SJSA1 (cell line): Measurements from ENCODE around the gene SMC6. TPM values are rescaled to one million over a fixed set of nuclear protein-coding genes. Genes with fewer than 3 reads are reported as not detected.

Experiments used
- DNase-seq, 2 experiments: peaks; one replicate each; pipeline ENCODE4 v3.0.0-alpha.2; 2015 to 2020; ENCODE audit warnings: low spot score in 2 of 2, low read depth in 1 of 2
- H3K27ac ChIP-seq: fragments of 250-450 bp; sonication (Bioruptor Pico); 2 replicates; pipeline ENCODE4 v1.5.1; 2020; ENCODE audit warnings: mild to moderate bottlenecking, moderate library complexity
- H3K27me3 ChIP-seq: fragments of 250-450 bp; sonication (Bioruptor Pico); replicated peaks from 2 replicates; pipeline ENCODE4 v1.5.1; 2020; ENCODE audit warnings: mild to moderate bottlenecking, moderate library complexity
- H3K36me3 ChIP-seq: fragments of 250-450 bp; sonication (Bioruptor Pico); 2 replicates; pipeline ENCODE4 v1.5.1; 2020; ENCODE audit warnings: mild to moderate bottlenecking
- H3K4me1 ChIP-seq: fragments of 250-450 bp; sonication (Bioruptor Pico); replicated peaks from 2 replicates; pipeline ENCODE4 v1.6.1; 2021; ENCODE audit warnings: mild to moderate bottlenecking
- H3K4me3 ChIP-seq: fragments of 250-450 bp; sonication (Bioruptor Pico); 2 replicates; pipeline ENCODE4 v1.5.1; 2020; ENCODE audit warnings: mild to moderate bottlenecking
- H3K9me3 ChIP-seq: fragments of 250-450 bp; sonication (Bioruptor Pico); replicated peaks from 2 replicates; pipeline ENCODE4 v1.5.1; 2020; ENCODE audit warnings: mild to moderate bottlenecking
- total RNA-seq: library from RNA; depleted of rRNA; stranded (reverse); fragments of >200 nt; shearing (Covaris generic); gene quantifications from 2 replicates; pipeline ENCODE4 v1.2.3, GENCODE V29; 2014

The SMC6 gene
- total RNA-seq, 1 experiment from 2014 or later, result 35.8 TPM

DNA sequence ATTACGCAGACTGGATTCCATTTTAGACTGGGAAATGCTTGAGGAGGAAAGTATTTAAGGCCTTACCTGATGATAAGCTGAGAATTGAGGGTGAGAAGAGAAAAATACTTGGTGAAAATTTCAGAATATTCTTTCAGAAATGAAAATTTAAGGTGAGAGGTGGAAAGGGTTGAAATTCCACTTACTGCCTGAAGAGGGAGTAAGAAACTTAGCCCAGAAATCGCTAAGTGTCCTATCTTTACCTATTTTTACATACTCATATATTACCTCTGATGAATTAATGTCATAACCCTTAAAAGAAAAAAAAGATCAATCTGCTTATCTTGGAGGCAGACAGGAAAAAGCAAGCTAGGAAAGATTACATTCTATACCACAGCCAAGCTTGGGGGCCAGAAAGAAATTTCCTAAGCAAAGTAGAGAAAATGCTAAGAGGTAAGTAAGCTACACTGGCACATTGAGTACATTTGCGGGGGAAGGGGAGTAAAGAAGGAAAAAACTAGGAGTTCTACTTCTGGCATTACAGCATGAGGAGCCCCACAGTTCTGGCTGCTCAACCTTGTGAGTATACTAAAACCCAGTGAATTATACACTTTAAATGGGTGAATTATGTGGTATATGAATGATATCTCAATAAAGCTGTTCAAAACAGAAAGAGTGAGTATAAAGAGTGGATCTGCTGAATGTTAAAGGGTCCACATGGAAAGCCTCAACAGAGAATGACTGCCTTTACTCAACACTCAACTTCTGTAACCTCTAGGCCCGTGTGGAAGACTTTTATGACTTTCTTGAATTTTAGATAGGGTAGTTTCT, 33.8 kb downstream of the SMC6 start:
- Histone ChIP-seq H3K4me3 (no peak overlapping the region), H3K9me3 (no peaks in the 10 kb centered on the region), H3K27me3 (no peaks in the 10 kb centered on the region), H3K27ac (no peak overlapping the region), H3K4me1 (no peaks in the 10 kb centered on the region), H3K36me3 (peaks cover 78% of the 10 kb centered on the region)
- peak in 1 of 2 experiments; percentile 21 for DNase-seq

DNA sequence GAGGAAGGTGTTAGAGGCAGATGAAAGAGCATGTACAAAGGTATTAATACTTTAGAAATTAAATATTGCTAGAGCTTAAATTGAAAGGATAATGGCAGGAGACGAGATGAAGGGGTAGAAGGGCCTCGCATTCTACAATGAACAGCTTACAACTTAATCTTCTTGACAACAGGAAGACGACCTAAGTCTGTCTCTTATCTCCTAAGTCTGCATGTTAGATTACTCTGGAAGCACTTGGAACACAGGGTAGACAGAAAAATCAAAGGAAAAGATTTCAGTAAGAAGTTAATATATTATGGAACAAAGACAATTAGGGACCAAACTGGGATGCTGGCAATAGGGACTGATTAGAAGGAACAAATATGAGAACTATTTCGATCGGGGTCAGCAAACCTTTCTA, 34.9 kb downstream of the SMC6 start:
- no peak overlapping the region for H3K4me3 ChIP-seq
- peaks cover 78% of the 10 kb centered on the region for H3K36me3 ChIP-seq
- no peaks in the 10 kb centered on the region for H3K27me3 ChIP-seq
- DNase-seq, result no peak
- H3K4me1 ChIP-seq, result no peaks in the 10 kb centered on the region
- H3K27ac ChIP-seq, result no peak overlapping the region
- H3K9me3 ChIP-seq, result no peaks in the 10 kb centered on the region

DNA sequence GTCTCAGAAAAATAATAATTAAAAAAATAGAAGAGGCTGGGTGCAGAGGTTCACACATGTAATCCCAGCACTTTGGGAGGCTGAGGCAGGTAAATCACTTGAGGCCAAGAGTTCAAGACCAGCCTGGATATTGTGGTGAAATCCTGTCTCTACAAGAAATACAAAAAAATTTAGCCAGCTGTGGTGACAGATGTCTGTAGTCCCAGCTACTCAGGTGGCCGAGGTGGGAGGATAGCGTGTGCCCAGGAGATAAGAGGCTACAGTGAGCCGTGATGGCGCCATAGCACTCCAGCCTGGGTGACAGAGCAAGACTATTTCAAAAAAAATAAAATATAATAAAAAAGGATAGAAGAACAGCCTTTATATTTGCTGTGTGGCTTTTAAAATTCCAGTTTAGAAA, 35.9 kb downstream of the SMC6 start:
- Histone ChIP-seq H3K4me3 (no peak overlapping the region), H3K27ac (no peak overlapping the region), H3K9me3 (no peaks in the 10 kb centered on the region), H3K36me3 (peaks cover 81% of the 10 kb centered on the region), H3K4me1 (no peaks in the 10 kb centered on the region), H3K27me3 (no peaks in the 10 kb centered on the region)
- DNase-seq, result no peak

- Histone ChIP-seq H3K4me3 (no peak overlapping the region), H3K27ac (no peak overlapping the region), H3K9me3 (no peaks in the 10 kb centered on the region), H3K27me3 (no peaks in the 10 kb centered on the region), H3K36me3 (peaks cover 76% of the 10 kb centered on the region), H3K4me1 (no peaks in the 10 kb centered on the region)
- no peak for DNase-seq
Observed at GRCh38 chr2:17713291-17713690, 40.3 kb downstream of the SMC6 start.

GRCh38 chr2:17710547-17711248, 42.9 kb downstream of the SMC6 start:
- no peak overlapping the region for H3K4me3 ChIP-seq
- no peaks in the 10 kb centered on the region for H3K27me3 ChIP-seq
- no peak overlapping the region for H3K27ac ChIP-seq
- peaks cover 64% of the 10 kb centered on the region for H3K36me3 ChIP-seq
- no peaks in the 10 kb centered on the region for H3K4me1 ChIP-seq
- no peak for DNase-seq
- H3K9me3 ChIP-seq, result no peaks in the 10 kb centered on the region

DNA sequence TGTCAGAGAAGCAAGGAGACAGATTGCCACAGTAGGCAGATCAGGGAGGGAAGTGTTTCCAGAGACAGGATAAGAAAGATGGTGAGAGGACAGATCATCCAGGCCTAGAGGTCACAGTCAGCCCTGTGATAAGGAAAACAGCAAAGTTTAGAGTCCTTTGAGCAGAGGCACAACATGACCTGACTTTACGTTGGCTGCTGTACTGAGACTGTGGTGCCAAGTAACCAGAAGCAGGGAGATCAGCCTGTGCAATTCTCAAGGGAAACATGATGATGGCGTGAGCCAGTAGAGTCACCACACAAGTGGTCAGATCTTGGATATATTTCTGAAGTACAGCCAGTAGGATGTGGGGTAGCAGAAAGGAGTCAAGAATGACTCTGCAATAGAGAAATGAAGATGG, 43.7 kb downstream of the SMC6 start:
- no peak overlapping the region for H3K4me3 ChIP-seq
- no peaks in the 10 kb centered on the region for H3K4me1 ChIP-seq
- no peaks in the 10 kb centered on the region for H3K9me3 ChIP-seq
- H3K27ac ChIP-seq, result no peak overlapping the region
- peaks cover 66% of the 10 kb centered on the region for H3K36me3 ChIP-seq
- no peak for DNase-seq
- no peaks in the 10 kb centered on the region for H3K27me3 ChIP-seq

DNA sequence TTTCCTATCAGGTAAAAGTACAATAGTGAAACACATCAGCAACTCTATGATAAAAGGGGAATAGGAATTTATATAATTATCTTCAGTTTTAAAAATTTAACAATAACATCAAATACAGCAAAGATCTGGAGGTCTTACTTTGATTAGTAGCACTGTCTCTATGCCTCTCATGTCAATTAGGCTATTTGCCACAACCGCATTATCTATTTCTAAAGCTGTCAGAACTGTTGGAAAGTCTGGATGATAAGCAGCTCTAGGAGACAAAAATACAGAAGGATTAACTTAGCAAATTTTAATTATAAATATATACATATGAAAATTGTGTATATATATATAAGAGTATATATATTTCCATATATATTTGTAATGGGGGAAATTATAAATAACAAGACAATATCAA, 45.1 kb downstream of the SMC6 start:
- Histone ChIP-seq H3K4me3 (no peak overlapping the region), H3K36me3 (peaks cover 64% of the 10 kb centered on the region), H3K27ac (no peak overlapping the region), H3K27me3 (no peaks in the 10 kb centered on the region), H3K4me1 (no peaks in the 10 kb centered on the region), H3K9me3 (no peaks in the 10 kb centered on the region)
- no peak for DNase-seq

DNA sequence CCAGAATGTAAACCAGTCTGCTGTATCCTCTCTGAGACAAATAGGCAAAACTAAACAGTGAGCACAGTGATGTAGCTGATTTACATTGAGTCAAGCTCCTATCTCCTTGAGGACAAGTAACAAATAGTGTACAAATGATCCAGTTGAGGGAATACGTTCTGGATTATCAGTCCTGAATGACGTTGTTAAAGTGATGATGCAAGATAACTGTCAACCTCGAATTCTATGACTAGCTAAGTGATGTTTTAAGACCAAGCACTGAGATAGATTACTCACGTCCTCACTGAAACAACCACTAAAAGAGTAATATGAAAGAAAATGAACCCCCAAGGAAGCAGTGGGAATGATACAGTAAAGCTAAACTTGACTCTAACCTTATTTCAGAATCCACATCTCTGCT, 46.8 kb downstream of the SMC6 start:
- H3K4me1 ChIP-seq, result no peaks in the 10 kb centered on the region
- peaks cover 58% of the 10 kb centered on the region for H3K36me3 ChIP-seq
- no peak overlapping the region for H3K4me3 ChIP-seq
- no peak overlapping the region for H3K27ac ChIP-seq
- H3K9me3 ChIP-seq, result no peaks in the 10 kb centered on the region
- no peak for DNase-seq
- no peaks in the 10 kb centered on the region for H3K27me3 ChIP-seq

DNA sequence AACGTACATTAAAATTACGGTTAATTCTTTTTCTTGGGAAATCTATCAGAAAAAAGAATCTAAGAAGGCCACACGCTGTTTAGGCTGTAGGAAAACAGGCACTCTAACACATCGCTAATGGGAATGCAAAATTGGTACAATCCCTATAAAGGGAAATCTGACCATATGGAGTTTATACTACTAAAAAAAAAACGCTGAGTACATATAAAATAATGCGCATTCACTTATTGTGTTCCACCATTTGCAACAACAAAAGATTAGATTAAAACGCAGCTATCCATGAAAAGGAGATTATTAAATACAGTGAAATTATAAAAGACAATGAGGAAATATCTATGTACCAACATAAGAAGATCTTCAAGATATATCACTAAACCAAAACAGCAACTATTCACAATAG, 62.8 kb downstream of the SMC6 start:
- Histone ChIP-seq H3K36me3 (peaks cover 69% of the 10 kb centered on the region), H3K27ac (no peak overlapping the region), H3K9me3 (no peaks in the 10 kb centered on the region; the same call in 1 of the 2 replicates), H3K4me1 (no peaks in the 10 kb centered on the region), H3K27me3 (no peaks in the 10 kb centered on the region), H3K4me3 (no peak overlapping the region)
- no peak for DNase-seq

GRCh38 chr2:17689010-17689409, 64.6 kb downstream of the SMC6 start:
- no peaks in the 10 kb centered on the region; the same call in 1 of the 2 replicates for H3K9me3 ChIP-seq
- H3K27ac ChIP-seq, result no peak overlapping the region
- no peak for DNase-seq
- H3K4me3 ChIP-seq, result no peak overlapping the region
- no peaks in the 10 kb centered on the region for H3K27me3 ChIP-seq
- peaks cover 56% of the 10 kb centered on the region for H3K36me3 ChIP-seq
- no peaks in the 10 kb centered on the region for H3K4me1 ChIP-seq

GRCh38 chr2:17688600-17688999, 65.0 kb downstream of the SMC6 start:
- no peaks in the 10 kb centered on the region for H3K27me3 ChIP-seq
- peaks cover 57% of the 10 kb centered on the region for H3K36me3 ChIP-seq
- no peak overlapping the region for H3K4me3 ChIP-seq
- H3K4me1 ChIP-seq, result no peaks in the 10 kb centered on the region
- no peak for DNase-seq
- no peak overlapping the region for H3K27ac ChIP-seq
- no peaks in the 10 kb centered on the region; the same call in 1 of the 2 replicates for H3K9me3 ChIP-seq

DNA sequence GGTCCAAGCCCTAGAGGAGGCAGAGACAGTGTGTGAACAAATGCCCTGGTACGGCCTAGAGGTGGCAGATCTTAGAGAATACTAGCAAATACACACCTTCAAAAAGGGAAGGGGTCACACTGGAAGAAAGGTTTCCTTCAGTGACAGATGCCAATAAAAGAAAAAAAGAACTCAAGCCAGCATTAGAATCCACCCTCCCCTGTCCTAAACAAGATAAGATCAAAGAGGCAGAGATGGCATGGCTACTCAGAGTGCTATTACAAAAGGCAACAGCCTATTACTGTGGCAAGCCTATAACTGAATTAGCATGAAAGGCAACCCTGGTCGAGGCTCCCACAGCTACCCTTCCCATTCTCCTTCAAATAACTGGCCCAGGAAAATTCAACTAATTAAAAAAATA, 69.6 kb downstream of the SMC6 start:
- Histone ChIP-seq H3K4me1 (peaks cover 8% of the 10 kb centered on the region), H3K4me3 (no peak overlapping the region), H3K36me3 (peaks cover 60% of the 10 kb centered on the region), H3K9me3 (no peaks in the 10 kb centered on the region; the same call in 1 of the 2 replicates), H3K27ac (no peak overlapping the region), H3K27me3 (no peaks in the 10 kb centered on the region)
- DNase-seq, result no peak

DNA sequence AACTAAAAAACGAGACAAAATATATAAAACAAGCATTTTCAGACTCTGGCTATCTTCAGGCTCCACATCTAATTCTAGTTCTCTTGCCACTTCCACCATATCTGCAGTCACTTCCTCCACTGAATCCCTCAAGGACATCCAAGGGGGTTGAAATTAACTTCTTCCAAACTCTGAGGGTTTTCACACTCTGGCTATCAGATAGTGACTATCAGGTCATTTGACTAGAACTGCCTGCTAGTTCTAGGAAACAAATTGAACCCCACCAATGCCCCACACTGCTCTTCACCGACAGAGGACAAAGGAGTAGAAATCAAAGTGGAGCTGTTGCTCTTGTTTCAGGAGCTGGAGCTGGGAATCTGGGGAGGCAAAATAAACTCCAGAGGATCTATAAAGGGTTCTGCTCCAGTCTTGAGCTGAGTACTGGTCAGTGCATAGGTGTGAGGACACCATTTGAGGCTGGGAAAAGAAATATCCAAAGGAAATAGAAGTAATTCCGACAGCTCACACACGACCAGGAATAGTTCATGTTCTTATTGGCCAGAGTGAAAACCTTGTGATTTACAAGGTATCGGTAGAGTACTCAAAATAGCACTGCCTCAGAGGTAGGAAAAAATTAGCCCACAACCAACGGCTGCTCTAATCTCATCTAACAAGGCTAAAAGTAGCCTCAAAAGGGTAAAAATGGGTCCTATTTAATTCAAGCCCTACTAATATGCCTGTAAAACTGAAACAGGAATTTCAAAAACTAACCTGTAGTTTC, 71.3 kb downstream of the SMC6 start:
- Histone ChIP-seq H3K4me1 (peaks cover 8% of the 10 kb centered on the region), H3K27me3 (no peaks in the 10 kb centered on the region), H3K4me3 (no peak overlapping the region), H3K9me3 (no peaks in the 10 kb centered on the region; the same call in 1 of the 2 replicates), H3K36me3 (peaks cover 57% of the 10 kb centered on the region), H3K27ac (no peak overlapping the region)
- no peak for DNase-seq

DNA sequence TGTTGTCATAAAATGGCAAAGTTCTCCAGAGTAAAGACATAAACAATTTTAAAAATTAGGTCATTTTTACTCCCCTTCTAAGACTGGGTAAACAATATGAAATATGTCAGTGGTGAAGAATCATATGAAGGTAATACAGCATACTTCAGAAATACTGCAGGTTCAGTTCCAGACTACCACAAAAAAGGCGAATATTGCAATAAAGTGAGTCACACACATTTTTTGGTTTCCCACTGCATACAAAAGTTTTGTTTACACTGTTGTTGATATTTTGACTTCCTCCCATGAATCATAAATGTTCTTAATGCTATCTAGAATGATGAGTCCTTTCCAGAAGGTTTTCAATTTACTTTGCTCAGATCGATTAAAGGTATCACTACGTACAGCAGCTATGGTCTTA, 73.5 kb downstream of the SMC6 start:
- DNase-seq, result peak in 1 of 2 experiments; percentile 18
- H3K36me3 ChIP-seq, result peaks cover 46% of the 10 kb centered on the region

More for the DNA sequence above, 73.5 kb downstream of the SMC6 start:
- Histone ChIP-seq H3K27me3 (no peaks in the 10 kb centered on the region), H3K4me1 (peaks cover 8% of the 10 kb centered on the region), H3K27ac (peak overlapping the region; percentile 38; the same call in 1 of the 2 replicates), H3K9me3 (no peaks in the 10 kb centered on the region), H3K4me3 (no peak overlapping the region)
